Measurements from ENCODE around the gene C6orf136. TPM values are rescaled to one million over a fixed set of nuclear protein-coding genes. Genes with fewer than 3 reads are reported as not detected.

Gene C6orf136
- total and polyA plus RNA-seq, 8 donors = 7.3 to 126 (median 23.4) TPM

DNA sequence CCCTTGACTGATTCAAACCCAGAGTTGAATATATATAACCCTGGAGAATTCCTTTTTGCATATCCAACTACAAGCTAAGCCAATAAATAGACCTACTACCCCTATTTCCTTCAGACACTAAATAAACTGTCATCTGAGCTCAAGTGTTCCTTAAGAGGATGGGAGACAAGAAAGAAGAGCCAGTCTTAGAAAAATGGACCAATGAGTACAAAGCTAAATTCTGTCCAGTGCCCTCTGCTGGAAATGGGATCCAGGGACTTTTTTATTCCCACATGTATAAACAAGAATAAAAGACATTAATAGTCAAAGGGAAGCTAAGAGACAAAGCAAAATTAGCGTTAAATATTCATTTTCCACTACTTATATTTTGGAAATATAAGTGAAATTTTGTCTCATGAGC lies 34.7 kb upstream of the C6orf136 start:
- peaks cover 38 to 74% (median 52%) of the 10 kb centered on the region in 4 donors for H3K4me1 ChIP-seq
- no peaks in the 10 kb centered on the region for H3K27me3 ChIP-seq
- WGBS, 5 donors = 28 to 71% (median 53%) methylated on average over 1 of the region's 1 CpG
- peak overlapping the region in 4 of 5 donors; percentile 93 to 96 (median 95) for H3K27ac ChIP-seq
- no peak overlapping the region for H3K4me3 ChIP-seq
- no peak for DNase-seq
- no peaks in the 10 kb centered on the region for H3K9me3 ChIP-seq
- TF ChIP-seq POLR2A (IDR thresholded peaks at IDR 0.05) = no peak
- TF ChIP-seq, protein P1, sequence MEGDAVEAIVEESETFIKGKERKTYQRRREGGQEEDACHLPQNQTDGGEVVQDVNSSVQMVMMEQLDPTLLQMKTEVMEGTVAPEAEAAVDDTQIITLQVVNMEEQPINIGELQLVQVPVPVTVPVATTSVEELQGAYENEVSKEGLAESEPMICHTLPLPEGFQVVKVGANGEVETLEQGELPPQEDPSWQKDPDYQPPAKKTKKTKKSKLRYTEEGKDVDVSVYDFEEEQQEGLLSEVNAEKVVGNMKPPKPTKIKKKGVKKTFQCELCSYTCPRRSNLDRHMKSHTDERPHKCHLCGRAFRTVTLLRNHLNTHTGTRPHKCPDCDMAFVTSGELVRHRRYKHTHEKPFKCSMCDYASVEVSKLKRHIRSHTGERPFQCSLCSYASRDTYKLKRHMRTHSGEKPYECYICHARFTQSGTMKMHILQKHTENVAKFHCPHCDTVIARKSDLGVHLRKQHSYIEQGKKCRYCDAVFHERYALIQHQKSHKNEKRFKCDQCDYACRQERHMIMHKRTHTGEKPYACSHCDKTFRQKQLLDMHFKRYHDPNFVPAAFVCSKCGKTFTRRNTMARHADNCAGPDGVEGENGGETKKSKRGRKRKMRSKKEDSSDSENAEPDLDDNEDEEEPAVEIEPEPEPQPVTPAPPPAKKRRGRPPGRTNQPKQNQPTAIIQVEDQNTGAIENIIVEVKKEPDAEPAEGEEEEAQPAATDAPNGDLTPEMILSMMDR (IDR thresholded peaks at IDR 0.05) = peak in 1 of 7 experiments; percentile 16
- no peak for TF ChIP-seq EP300 (IDR thresholded peaks at IDR 0.05)
- no peak for TF ChIP-seq POLR2AphosphoS5 (IDR thresholded peaks at IDR 0.05)
- intact Hi-C loops (cut with DNase I; ENCODE audit: low total_unique reads) = no loop called here
- peaks cover 36 to 44% (median 37%) of the 10 kb centered on the region in 4 donors for H3K36me3 ChIP-seq

- no peaks in the 10 kb centered on the region for H3K27me3 ChIP-seq
- peaks cover 30 to 39% (median 32%) of the 10 kb centered on the region in 4 donors for H3K36me3 ChIP-seq
- peaks cover 38 to 68% (median 49%) of the 10 kb centered on the region in 4 donors for H3K4me1 ChIP-seq
- intact Hi-C loops (cut with DNase I; ENCODE audit: low total_unique reads) = no loop called here
- H3K27ac ChIP-seq = peak overlapping the region in 4 of 5 donors; percentile 93 to 96 (median 95)
- H3K4me3 ChIP-seq = peak overlapping the region in 1 of 4 donors; percentile 94
- 20 to 45% (median 28%) methylated on average over 6 of the region's 6 CpGs for WGBS, 5 donors
- H3K9me3 ChIP-seq = no peaks in the 10 kb centered on the region
- DNase-seq = no peak
- TF ChIP-seq EP300 (IDR thresholded peaks at IDR 0.05) = no peak
- peak in 2 of 3 donors; percentile 14 to 60 for TF ChIP-seq POLR2AphosphoS5 (IDR thresholded peaks at IDR 0.05)
Observed at GRCh38 chr6:30612687-30613248, 34.2 kb upstream of the C6orf136 start.

DNA sequence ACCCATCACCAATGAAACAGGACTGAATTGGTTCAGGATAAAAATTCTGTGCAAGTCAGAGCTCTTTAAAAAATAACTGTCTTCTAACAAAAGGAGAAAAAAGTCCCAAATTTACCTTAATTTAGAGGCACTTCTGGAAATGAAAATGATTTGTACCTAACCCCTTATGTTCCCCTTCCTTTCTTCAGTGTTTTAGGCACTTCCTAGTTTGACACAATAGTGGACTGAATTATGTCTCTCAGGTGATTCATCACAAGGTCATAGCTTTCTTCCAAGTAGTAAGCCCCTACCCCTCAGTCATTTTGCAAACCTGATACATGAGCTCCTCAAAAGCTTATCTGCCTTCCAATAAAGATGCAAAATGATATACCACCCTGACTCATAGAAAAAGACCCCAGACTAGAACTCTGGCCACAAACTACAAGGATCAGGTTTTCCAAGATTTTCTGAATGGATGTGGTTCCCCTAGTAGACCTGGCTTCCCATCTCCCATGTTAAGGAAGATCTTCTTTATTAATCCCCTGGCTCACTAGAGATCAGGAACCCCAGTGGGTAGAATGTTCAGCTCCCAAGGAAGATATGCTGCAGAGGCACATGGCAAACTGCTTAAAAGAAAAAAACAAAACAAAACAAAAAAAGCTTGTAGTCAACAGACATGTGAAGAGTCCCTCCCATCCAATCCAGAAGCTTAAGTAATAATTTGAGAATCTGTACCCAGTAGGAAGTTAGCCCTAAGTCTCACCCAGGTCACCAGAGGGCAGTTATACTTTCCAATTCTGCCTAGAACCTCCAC lies 33.5 kb upstream of the C6orf136 start:
- Histone ChIP-seq H3K27ac (peak overlapping the region in 4 of 5 donors; percentile 93 to 96 (median 95)), H3K4me3 (peak overlapping the region in 2 of 4 donors; percentile 93 to 94), H3K36me3 (peaks cover 23 to 32% (median 25%) of the 10 kb centered on the region in 4 donors), H3K9me3 (no peaks in the 10 kb centered on the region), H3K4me1 (peaks cover 38 to 66% (median 52%) of the 10 kb centered on the region in 4 donors), H3K27me3 (no peaks in the 10 kb centered on the region)
- intact Hi-C loops (cut with DNase I; ENCODE audit: low total_unique reads) = no loop called here
- DNase-seq = no peak
- TF ChIP-seq POLR2A (IDR thresholded peaks at IDR 0.05) (no peak), EP300 (IDR thresholded peaks at IDR 0.05) (no peak), POLR2AphosphoS5 (IDR thresholded peaks at IDR 0.05) (no peak)
- TF ChIP-seq, protein P1 (IDR thresholded peaks at IDR 0.05) = no peak

GRCh38 chr6:30614044-30614842 lies 32.7 kb upstream of the C6orf136 start:
- TF ChIP-seq EP300 (IDR thresholded peaks at IDR 0.05) (no peak), POLR2AphosphoS5 (IDR thresholded peaks at IDR 0.05) (peak in 1 of 3 donors; percentile 22), POLR2A (IDR thresholded peaks at IDR 0.05) (no peak)
- peaks cover 15 to 26% (median 17%) of the 10 kb centered on the region in 4 donors for H3K36me3 ChIP-seq
- intact Hi-C loops (cut with DNase I; ENCODE audit: low total_unique reads) = no loop called here
- DNase-seq = peak in 1 of 2 donors; percentile 44
- H3K9me3 ChIP-seq = no peaks in the 10 kb centered on the region
- H3K4me3 ChIP-seq = peak overlapping the region; percentile 66 to 94 (median 83)
- peaks cover 46 to 67% (median 58%) of the 10 kb centered on the region in 4 donors for H3K4me1 ChIP-seq
- no peaks in the 10 kb centered on the region for H3K27me3 ChIP-seq
- H3K27ac ChIP-seq = peak overlapping the region; percentile 82 to 96 (median 95)
- WGBS, 5 donors = 19 to 28% (median 24%) methylated on average over 8 of the region's 8 CpGs

DNA sequence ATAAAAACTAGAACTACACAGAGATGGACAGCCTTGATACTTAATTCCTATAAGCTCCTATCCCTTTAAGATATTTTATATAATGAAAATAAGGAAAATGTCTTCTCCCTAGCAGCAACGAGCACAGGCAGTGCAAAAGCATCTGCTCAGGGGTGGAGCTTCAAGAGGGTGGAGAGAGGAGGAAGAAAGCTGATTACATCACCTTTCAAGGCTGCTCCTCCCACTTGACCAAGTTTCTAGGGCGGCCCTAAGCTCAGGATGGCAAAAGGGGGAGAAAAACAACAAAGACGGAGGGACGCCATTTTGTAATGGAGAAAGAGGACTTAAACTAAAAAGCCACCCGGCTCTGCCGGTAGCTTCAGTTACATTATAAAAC lies 32.1 kb upstream of the C6orf136 start:
- H3K9me3 ChIP-seq = no peaks in the 10 kb centered on the region
- H3K27ac ChIP-seq = peak overlapping the region; percentile 82 to 96 (median 95)
- H3K4me3 ChIP-seq = peak overlapping the region; percentile 66 to 94 (median 83)
- peaks cover 48 to 67% (median 57%) of the 10 kb centered on the region in 4 donors for H3K4me1 ChIP-seq
- peaks cover 13 to 26% (median 16%) of the 10 kb centered on the region in 4 donors for H3K36me3 ChIP-seq
- no peaks in the 10 kb centered on the region for H3K27me3 ChIP-seq
- 0 to 1% (median 0%) methylated on average over 6 of the region's 6 CpGs for WGBS, 5 donors
- intact Hi-C loops (cut with DNase I; ENCODE audit: low total_unique reads) = no loop called here
- DNase-seq = peak; percentile 83 to 99
- TF ChIP-seq POLR2AphosphoS5 (IDR thresholded peaks at IDR 0.05) = peak; percentile 82 to 98 (median 95)
- TF ChIP-seq EP300 (IDR thresholded peaks at IDR 0.05) = no peak
- TF ChIP-seq POLR2A (IDR thresholded peaks at IDR 0.05) = peak in 1 of 4 donors; percentile 85

All from stomach (tissue), 9 donors.